Transverse colon (tissue), 4 donors: Measurements from ENCODE around the gene PPARGC1A. TPM values are rescaled to one million over a fixed set of nuclear protein-coding genes. Genes with fewer than 3 reads are reported as not detected.

Experiments
- DNase-seq: peaks from one replicate; pipeline ENCODE4 v3.0.0-alpha.2; 2019
- H3K27ac ChIP-seq, 4 donors: fragments of 200-600 bp; sonication (generic); 2 replicates each; pipeline ENCODE4 v1.5.1; 2016 to 2018; ENCODE audit warnings: inconsistent platforms in 4 of 4
- H3K27me3 ChIP-seq: fragments of 200-600 bp; sonication (generic); 2 replicates; pipeline ENCODE4 v1.5.1; 2017; ENCODE audit warnings: inconsistent platforms
- H3K36me3 ChIP-seq, 4 donors: fragments of 200-600 bp; sonication (generic); 2 replicates each; pipeline ENCODE4 v1.5.1; 2017 to 2019; ENCODE audit warnings: inconsistent platforms in 4 of 4
- H3K4me1 ChIP-seq, 4 donors: fragments of 200-600 bp; sonication (generic); 2 replicates each; pipeline ENCODE4 v1.5.1; 2017 to 2020; ENCODE audit warnings: inconsistent platforms in 4 of 4
- H3K4me3 ChIP-seq, 4 donors: fragments of 200-600 bp; sonication (generic); 1 replicate in 1 of 4; 2 replicates in 3 of 4; pipeline versions ENCODE4 v1.5.1 to v1.6.1; 2017 to 2019; ENCODE audit warnings: inconsistent platforms in 4 of 4
- H3K9me3 ChIP-seq, 2 donors: fragments of 200-600 bp; sonication (generic); 2 replicates each; pipeline ENCODE4 v1.5.1; 2017 to 2019; ENCODE audit warnings: inconsistent platforms in 2 of 2
- CTCF ChIP-seq, 5 experiments: fragments of 200-600 bp in 3 of 5; fragments of 450-650 bp in 2 of 5; sonication (generic) in 3 of 5; IDR thresholded peaks; 1 replicate in 2 of 5; 2 replicates in 3 of 5; pipeline ENCODE4 v1.5.1; 2016 to 2017; ENCODE audit warnings: antibody characterized with exemption in 5 of 5, inconsistent platforms in 3 of 5, mild to moderate bottlenecking in 2 of 5, moderate library complexity in 1 of 5
- EP300 ChIP-seq: sonication (generic); formaldehyde crosslinking; IDR thresholded peaks from one replicate; pipeline ENCODE4 v1.6.1; 2017; ENCODE audit warnings: antibody characterized with exemption, low read depth
- POLR2A ChIP-seq: fragments of 450-650 bp; IDR thresholded peaks from one replicate; pipeline ENCODE4 v1.6.1; 2016; ENCODE audit warnings: antibody characterized with exemption, mild to moderate bottlenecking, moderate library complexity
- POLR2AphosphoS5 ChIP-seq, 3 donors: sonication (generic); formaldehyde crosslinking; IDR thresholded peaks; one replicate each; pipeline ENCODE4 v1.6.1; 2016; ENCODE audit warnings: antibody characterized with exemption in 3 of 3
- WGBS, 2 donors: methylation state at CpG; one replicate each; pipeline ENCODE4 v1.1.5; 2018; ENCODE audit warnings: low coverage in 1 of 2; 5-methylcytosine and 5-hydroxymethylcytosine counted together
- in situ Hi-C, 4 donors: fragments of 200-750 bp; cut with MboI; loops; one replicate each; pipeline versions ENCODE4 v1.15.0 to v1.15.1; 2017; ENCODE audit warnings: low sequenced_read_pairs in 3 of 4, low pct_ligation_motif_present in 1 of 4, low pct_unique_long_range_greater_than_20kb in 1 of 4
- intact Hi-C: fragments of 100-400 bp; cut with DNase I; formaldehyde crosslinking; loops from one replicate; pipeline ENCODE4 v1.15.1; 2023; ENCODE audit warnings: low total_unique reads
- total RNA-seq, 4 donors: library from RNA; depleted of rRNA; stranded (reverse); fragments of >200 nt; gene quantifications; one replicate each; pipeline ENCODE4 v1.1.0, GENCODE V29; 2016

PPARGC1A gene
- total RNA-seq, 4 donors from 2014 or later, result 63.7 to 4,431 (median 108) TPM

GRCh38 chr4:23923141-23923540 lies 33.3 kb upstream of the PPARGC1A start:
- Histone ChIP-seq H3K4me3 (no peak overlapping the region), H3K27ac (no peak overlapping the region), H3K36me3 (no peaks in the 10 kb centered on the region), H3K4me1 (no peaks in the 10 kb centered on the region), H3K27me3 (no peaks in the 10 kb centered on the region), H3K9me3 (no peaks in the 10 kb centered on the region)
- TF ChIP-seq EP300, result no peak
- no peak for TF ChIP-seq POLR2A
- no peak for TF ChIP-seq POLR2AphosphoS5 (IDR thresholded peaks at IDR 0.05)
- TF ChIP-seq CTCF (IDR thresholded peaks at IDR 0.05), result no peak
- in situ Hi-C loops (no loop called here), intact Hi-C loops (no loop called here)
- DNase-seq, result no peak
- WGBS, 2 donors, result 54 to 71% methylated on average over 2 to 3 of the region's 3 CpGs

GRCh38 chr4:23922541-23923111 lies 32.8 kb upstream of the PPARGC1A start:
- H3K9me3 ChIP-seq, result no peaks in the 10 kb centered on the region
- no peak for DNase-seq
- WGBS, 2 donors, result 91 to 93% methylated on average over 8 of the region's 8 CpGs
- TF ChIP-seq POLR2AphosphoS5 (IDR thresholded peaks at IDR 0.05) (no peak), EP300 (no peak), POLR2A (no peak), CTCF (IDR thresholded peaks at IDR 0.05) (no peak)
- intact Hi-C loops (no loop called here), in situ Hi-C loops (no loop called here)
- no peak overlapping the region for H3K4me3 ChIP-seq
- no peaks in the 10 kb centered on the region for H3K4me1 ChIP-seq
- H3K36me3 ChIP-seq, result no peaks in the 10 kb centered on the region
- no peaks in the 10 kb centered on the region for H3K27me3 ChIP-seq
- no peak overlapping the region for H3K27ac ChIP-seq

- intact Hi-C loops (no loop called here), in situ Hi-C loops (no loop called here)
Measured at GRCh38 chr4:23922013-23922412, 32.2 kb upstream of the PPARGC1A start.

GRCh38 chr4:23921447-23921845 lies 31.6 kb upstream of the PPARGC1A start:
- no peak for DNase-seq
- Histone ChIP-seq H3K36me3 (no peaks in the 10 kb centered on the region), H3K4me3 (no peak overlapping the region), H3K27ac (no peak overlapping the region), H3K4me1 (no peaks in the 10 kb centered on the region), H3K27me3 (no peaks in the 10 kb centered on the region), H3K9me3 (no peaks in the 10 kb centered on the region)
- intact Hi-C loops, result no loop called here
- 79 to 89% methylated on average over 3 to 6 of the region's 6 CpGs for WGBS, 2 donors
- TF ChIP-seq EP300 (no peak), POLR2A (no peak), CTCF (IDR thresholded peaks at IDR 0.05) (no peak), POLR2AphosphoS5 (IDR thresholded peaks at IDR 0.05) (no peak)
- in situ Hi-C loops, result no loop called here

More at GRCh38 chr4:23922013-23922412, 32.2 kb upstream of the PPARGC1A start:
- H3K9me3 ChIP-seq, result no peaks in the 10 kb centered on the region
- H3K4me1 ChIP-seq, result no peaks in the 10 kb centered on the region
- no peak overlapping the region for H3K4me3 ChIP-seq
- TF ChIP-seq EP300 (no peak), POLR2A (no peak), CTCF (IDR thresholded peaks at IDR 0.05) (no peak)
- no peak overlapping the region for H3K27ac ChIP-seq
- no peak for DNase-seq
- 96 to 100% methylated on average over 2 of the region's 2 CpGs for WGBS, 2 donors
- H3K36me3 ChIP-seq, result no peaks in the 10 kb centered on the region
- H3K27me3 ChIP-seq, result no peaks in the 10 kb centered on the region
